UCSD-AML1 (cell line): Measurements from ENCODE around the gene CUX1.

Source experiments
- DNase-seq: peaks from one replicate; lab custom pipeline; 2025; ENCODE audit not compliant: unreplicated experiment; lab: John Stamatoyannopoulos, UW

The CUX1 gene

DNA sequence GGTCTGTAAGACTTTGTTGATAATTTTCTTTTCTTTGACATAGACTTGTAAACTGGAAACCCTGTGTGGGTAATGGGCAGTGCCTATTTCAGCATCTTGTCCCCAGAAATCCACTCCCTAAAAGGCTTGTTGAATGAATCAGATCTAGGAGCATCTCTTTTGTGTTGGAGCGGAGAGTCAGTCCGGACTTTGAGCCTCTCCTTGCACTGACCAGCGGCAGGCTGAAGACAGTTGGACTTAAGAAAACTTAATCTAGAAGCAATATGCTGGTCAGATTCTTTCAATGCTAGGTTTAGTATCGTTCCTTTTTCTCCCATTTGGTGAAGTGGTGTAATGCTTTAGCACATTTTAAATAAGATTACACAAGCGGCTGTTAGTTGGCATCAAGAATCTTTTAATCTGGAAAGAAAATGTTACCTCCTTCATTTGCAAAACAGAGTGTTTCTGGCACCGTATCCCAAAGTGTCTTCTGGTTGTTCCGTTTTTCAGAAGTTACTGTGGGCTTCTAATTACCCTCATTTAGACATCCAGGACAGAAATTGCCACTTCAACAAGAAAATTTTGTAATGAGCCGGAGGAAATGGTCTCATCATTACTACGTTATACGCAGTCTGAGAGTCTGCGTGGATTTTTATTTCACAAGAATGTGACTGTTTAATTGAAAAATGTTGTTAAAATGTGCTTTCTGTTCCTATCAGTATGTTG lies 74.7 kb downstream of the CUX1 start:
- DNase-seq = no peak

DNA sequence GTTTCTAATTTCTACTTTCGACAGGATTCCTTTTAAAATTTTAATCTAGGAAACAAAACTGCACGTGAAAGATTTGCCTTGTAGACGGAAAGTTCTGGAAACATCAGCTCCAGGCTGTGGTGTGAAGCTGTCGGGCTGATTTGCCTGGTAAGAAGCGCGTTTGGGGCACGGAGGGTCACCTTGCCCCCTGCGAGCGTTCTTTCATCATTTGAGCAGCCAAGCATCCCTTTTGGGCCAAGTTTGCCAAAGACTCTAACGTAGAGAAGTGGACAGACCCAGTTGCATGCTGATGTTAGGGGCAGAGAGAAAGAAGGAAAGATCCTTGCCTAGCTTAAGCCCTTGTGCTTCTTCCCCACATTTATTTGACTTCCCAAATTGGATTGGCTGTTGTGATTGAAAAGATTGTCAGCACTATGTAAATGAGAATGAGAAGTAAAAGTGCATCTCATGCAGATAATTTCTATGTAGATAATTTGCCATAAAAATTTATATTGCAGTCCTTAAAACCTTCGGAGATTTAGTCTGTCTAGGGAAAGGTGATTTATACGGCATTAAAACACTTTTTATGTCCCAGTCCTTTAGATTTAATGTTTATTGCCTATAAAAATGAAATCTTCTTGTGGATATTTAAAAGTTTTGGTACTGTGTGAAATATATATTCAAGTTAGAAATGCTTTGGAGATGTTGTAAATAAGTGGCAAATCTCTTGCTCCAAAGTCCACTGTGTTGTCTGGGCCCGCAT lies 76.1 kb downstream of the CUX1 start:
- no peak for DNase-seq

GRCh38 chr7:101896316-101896715 lies 78.9 kb downstream of the CUX1 start:
- no peak for DNase-seq

DNA sequence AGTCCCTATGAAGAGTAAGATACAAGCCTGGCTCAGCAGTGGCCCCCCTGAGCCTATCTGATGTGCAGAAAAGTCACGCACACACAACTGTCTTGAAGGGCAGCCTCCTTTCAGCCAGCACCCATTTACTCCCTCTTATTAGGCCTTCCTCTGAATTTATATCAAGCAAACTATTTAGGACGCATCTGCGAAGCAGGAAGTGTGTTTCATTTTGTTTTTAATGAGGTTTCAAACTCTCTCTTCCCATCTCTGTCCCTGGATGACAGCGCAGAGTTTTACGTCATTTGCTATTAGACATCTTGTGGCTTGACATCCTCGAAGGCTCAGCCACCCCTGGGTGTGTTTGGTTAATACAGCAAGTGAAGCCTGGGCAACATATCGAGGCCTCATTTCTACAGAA lies 79.5 kb downstream of the CUX1 start:
- no peak for DNase-seq

DNA sequence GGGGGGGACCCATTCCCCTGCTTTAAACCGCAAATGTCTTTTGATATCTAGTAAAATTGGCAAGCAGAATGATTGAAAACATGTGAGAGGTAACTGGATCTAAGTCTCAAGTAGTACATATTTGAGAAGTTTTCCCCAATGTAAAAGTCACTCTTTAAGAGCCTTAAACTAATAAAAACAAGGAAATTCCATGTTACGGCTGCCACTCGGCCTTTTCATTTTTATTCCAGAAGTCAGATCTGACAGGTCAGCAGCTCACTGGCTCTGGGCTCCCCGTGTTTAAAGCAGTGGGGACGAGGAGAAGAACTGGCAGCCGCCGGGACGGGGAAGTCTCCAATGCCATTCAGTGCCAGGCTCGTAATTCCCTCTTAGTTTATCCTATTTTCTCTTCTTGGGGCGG lies 80.7 kb downstream of the CUX1 start:
- DNase-seq = no peak

- no peak for DNase-seq
Measured at GRCh38 chr7:101899616-101900015, 82.2 kb downstream of the CUX1 start.

GRCh38 chr7:101900103-101900502 lies 82.7 kb downstream of the CUX1 start:
- DNase-seq = no peak

- DNase-seq = no peak
Measured at GRCh38 chr7:101901661-101902491, 84.5 kb downstream of the CUX1 start.

DNA sequence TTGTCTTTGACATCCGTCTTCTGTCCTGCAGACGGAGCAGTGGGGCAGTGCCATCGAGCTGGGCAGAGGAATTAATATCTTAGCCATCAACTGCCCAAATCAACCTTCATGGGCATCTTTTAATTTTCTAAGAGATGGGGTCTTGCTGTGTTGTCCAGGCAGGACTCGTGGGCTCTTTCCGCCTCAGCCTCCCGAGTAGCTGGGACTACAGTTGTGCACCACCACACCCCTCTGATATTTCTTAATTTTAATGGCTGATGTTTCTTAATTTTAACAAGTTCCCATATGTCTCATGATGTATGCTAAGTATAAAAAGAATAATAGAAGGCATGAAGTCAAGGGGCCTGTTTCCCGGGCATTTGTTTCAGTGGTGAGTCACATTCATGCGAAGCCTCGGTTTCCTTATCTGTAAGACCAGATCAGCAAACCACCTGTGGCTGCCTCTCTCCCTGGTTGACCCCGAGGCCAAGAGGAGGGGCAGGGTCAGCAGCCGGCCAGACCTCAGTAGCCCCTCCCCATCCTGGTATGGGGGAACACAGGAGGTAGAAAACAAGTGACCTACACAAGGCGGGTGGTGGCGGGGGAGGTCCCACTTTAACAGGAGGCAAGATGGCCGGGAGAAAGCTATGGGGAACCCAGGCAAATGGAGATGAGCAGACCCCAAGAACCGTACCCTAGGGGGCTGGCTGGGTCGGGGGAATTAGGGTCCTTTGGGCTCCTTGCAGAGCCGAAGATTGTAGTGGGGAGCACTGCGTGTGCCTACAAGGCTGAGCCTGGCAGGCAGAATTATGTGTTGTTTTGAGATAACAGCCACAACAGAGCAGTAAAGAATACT lies 85.5 kb downstream of the CUX1 start:
- no peak for DNase-seq

DNA sequence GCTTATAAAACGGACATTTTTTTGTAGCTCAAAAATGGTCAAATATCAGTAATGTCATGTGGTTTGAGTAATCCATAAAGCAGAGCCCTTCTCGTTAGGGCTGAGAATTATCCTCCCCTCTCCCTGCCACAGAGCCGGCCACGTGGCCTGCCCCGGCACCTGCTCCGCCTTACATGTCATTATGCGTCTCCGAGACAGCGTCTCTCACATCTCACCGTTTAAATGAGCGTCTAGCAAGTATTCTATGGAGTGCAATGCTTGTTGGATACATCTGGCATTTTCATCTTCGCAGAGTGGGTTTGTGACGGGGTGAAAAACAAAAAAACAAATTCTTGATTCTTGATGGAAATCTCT lies 86.1 kb downstream of the CUX1 start:
- DNase-seq = no peak

- DNase-seq = no peak
Measured at GRCh38 chr7:101904019-101904418, 86.6 kb downstream of the CUX1 start.

DNA sequence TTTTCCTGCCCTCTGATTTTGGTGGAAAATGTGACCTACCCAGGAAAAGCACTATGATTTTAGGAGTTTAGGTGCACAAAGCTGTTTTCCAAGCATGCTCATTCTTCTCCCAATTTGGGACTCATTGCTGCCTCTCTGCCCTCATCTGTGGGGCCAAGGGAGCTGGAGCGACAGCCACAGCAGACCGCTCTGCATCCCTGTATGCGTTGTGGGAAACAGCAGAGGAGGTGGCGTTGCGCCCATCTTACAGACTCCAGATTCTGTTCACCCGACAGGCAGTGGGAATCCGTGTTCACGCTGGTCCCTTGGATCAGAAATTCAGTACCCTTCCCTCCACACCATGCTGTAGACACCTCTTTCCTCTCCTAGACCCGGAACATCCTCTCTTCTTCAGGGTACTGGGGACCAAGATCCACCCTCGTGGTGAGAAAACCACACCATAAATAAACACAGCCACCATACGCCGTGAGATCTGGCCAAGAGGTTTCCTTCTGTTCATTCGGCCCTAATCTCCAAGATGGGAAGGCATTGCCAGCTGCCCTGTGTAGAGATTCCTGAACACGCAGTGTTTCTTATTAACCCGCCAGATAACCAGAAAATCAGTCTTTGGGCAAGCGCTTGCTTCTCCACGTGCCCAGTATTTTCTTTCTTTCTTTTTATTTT lies 87.9 kb downstream of the CUX1 start:
- no peak for DNase-seq

GRCh38 chr7:101906291-101907240 lies 89.1 kb downstream of the CUX1 start:
- no peak for DNase-seq

- no peak for DNase-seq
Measured at GRCh38 chr7:101910991-101911799, 93.8 kb downstream of the CUX1 start.

- DNase-seq = no peak
Measured at GRCh38 chr7:101911800-101912715, 94.6 kb downstream of the CUX1 start.

- DNase-seq = no peak
Measured at GRCh38 chr7:101912716-101913110, 95.3 kb downstream of the CUX1 start.

GRCh38 chr7:101913247-101913721 lies 95.9 kb downstream of the CUX1 start:
- DNase-seq = no peak
